GM13976 (cell line): ENCODE results near the gene LYZ.

Experiments used
- DNase-seq: peaks from one replicate; pipeline ENCODE4 v3.0.0; 2012; ENCODE audit warnings: low spot score
- CTCF ChIP-seq: IDR thresholded peaks from 2 replicates; pipeline ENCODE4 v1.5.1; 2012; ENCODE audit warnings: borderline replicate concordance, mild to moderate bottlenecking; ENCODE audit not compliant: insufficient read depth; ENCODE audit errors: extremely low read depth, missing control alignments, control extremely low read depth
- in situ Hi-C: fragments of 300-500 bp; cut with MboI; formaldehyde crosslinking; loops from one replicate; pipeline ENCODE4 v1.12.0; 2022; ENCODE audit warnings: low sequenced_read_pairs, mixed read lengths, inconsistent platforms; ENCODE audit not compliant: unreplicated experiment

The LYZ gene

GRCh38 chr12:69321351-69321750 lies 26.8 kb upstream of the LYZ start:
- TF ChIP-seq CTCF = no peak
- in situ Hi-C loops = no loop called here
- DNase-seq = no peak

DNA sequence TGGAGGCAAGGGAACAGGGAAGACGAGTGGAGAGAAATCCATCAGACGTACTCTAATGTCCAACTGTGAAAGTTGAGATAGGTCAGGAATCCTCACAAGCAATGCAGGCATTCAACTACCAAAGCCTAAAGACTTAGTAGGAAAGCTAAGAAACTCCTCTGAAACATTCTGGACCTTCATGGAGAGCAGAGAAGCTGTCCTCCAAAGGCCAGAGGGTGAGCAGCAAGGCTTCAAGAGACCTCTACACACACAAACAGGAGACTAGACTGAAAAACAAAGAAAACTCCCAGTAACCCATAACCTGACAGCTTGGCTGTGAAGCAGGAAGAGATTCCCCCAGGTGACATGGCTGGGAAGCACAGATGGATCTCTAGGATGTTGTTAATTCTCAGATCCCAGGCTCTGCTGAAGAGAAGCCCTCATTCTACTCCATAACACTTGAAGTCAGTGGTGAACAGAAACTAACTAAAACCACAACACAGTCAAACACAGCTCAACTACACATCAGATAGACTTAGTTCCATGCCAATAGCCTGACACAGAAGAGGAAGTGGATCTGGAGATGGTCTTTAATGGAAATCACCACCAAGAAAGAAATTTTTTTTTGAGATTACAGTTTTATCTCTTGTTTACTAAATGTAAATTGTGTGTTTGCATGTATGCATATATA lies 23.2 kb upstream of the LYZ start:
- in situ Hi-C loops = no loop called here
- peak; percentile 43 for DNase-seq
- no peak for TF ChIP-seq CTCF

DNA sequence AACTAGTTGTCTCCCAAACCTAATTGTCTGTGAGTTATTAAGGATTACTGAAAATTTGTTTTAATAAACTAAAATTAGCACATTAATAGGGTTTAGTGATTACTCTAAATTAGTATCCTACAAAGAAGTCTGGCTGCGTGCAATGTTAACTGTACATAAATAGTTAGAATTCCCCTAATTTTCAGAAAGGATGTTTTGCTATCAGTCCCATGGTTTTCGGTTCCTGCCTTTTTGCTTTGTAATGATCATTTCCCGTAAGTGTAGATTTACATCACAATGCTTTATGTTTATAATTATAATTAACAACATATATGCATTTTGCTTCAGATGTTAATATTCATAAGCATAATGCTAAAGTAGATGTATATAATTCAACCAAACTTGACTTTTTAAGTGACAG lies 19.8 kb upstream of the LYZ start:
- no peak for TF ChIP-seq CTCF
- DNase-seq = no peak
- in situ Hi-C loops = no loop called here

- TF ChIP-seq CTCF = no peak
- in situ Hi-C loops = no loop called here
- no peak for DNase-seq
Observed at GRCh38 chr12:69329669-69330428, 18.3 kb upstream of the LYZ start.

DNA sequence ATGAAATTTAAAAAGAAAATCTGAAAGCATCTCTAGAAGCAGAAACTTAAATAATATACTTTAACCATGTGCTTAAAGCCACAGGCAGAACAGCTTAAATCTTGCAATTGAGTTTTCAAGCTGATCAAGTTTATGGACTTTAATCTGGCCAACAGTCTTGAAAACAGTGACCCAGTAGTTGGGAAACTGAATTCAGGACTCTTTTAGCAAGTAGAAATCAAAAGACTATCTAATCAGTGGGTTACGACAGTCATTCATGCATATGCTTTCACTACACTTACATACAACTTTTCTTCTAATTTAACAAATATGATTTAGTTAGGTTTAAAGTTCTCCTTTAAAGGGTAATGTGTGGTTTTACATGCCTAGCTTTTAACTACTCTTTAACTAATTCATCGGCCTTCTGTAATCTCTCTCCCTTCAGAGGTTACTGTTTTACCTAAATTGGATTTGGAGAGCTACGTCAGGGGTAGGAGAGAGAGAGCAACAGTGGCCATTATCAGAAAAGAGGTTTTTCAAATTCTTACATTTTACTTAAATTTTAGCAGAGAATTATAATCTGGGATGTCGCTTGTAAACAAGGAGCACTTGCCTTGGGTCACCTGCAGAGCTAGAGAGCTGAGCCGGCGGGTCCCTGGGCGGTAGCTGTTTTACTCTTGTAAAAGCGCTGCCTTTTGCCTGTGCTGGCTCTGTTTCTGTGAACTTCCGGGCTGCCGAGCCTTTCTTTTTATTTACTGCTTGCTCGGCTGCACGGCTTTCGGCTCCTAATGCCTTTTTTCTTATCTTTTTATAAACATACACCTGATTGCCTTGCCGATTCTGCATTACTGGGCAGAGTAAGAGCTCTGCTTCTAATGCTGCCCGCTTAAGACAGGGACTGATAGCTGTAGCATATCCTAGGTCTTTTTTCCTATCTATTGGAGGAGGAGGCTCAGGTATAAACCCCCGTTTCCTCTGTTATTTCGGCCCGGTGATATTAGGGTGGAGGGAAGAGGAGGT lies 17.4 kb upstream of the LYZ start:
- in situ Hi-C loops = no loop called here
- DNase-seq = peak; percentile 32

GRCh38 chr12:69331519-69331908 lies 16.7 kb upstream of the LYZ start:
- no peak for DNase-seq
- no peak for TF ChIP-seq CTCF
- in situ Hi-C loops = no loop called here

More for the DNA sequence above, 17.4 kb upstream of the LYZ start:
- TF ChIP-seq CTCF = no peak
